SKM-1 treated with dmso at 0.1 percent for 144 hours (cell line): ENCODE data around the gene BMS1.

Experiments
- DNase-seq: peaks from one replicate; lab custom pipeline; 2025; ENCODE audit not compliant: unreplicated experiment; lab: John Stamatoyannopoulos, UW

BMS1 gene

GRCh38 chr10:42882597-42882996, 100.0 kb downstream of the BMS1 start:
- DNase-seq = no peak
